GM23248 (cell line): ENCODE measurements around the gene ZNF462.

Source experiments
- EZH2 ChIP-seq: fragments of 200-600 bp; sonication (generic); IDR thresholded peaks from 2 replicates; pipeline ENCODE4 v1.6.1; 2018; ENCODE audit warnings: antibody characterized with exemption, mild to moderate bottlenecking; ENCODE audit not compliant: insufficient read depth, poor library complexity, severe bottlenecking
- EZH2phosphoT487 ChIP-seq: fragments of 200-600 bp; sonication (generic); IDR thresholded peaks from 2 replicates; pipeline ENCODE4 v1.6.1; 2018; ENCODE audit warnings: antibody characterized with exemption, moderate library complexity, mild to moderate bottlenecking, low read depth; ENCODE audit not compliant: insufficient read depth

DNA sequence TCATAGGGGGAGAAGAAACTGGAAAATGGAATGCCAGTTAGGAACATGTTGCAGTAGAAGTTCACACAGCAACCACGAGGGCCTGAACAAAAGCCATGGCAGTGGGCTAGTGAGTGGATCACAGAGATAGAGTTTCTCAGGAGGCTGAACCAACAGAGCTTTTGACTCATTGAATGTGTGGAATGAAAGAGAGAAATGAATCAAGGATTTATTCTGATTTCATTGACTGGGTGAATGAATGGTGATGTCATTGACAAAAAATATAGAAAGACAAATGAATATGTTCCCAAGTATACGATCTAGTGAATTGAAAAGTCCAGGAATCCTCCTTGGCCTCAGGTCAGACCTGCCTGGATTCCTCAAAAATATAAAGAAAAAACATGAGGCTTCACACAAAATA, 99.2 kb downstream of the ZNF462 start:
- no peak for TF ChIP-seq EZH2phosphoT487
- TF ChIP-seq EZH2: no peak
